ENCODE data around the gene ZFP3. TPM values are rescaled to one million over a fixed set of nuclear protein-coding genes. Genes with fewer than 3 reads are reported as not detected.
"Not testable (repeated sequence)": the region's sequence is repeated elsewhere in the genome, so short reads cannot be mapped to it uniquely, and the experiment has no call there.

ZFP3 gene
- total and polyA plus RNA-seq, 2 donors (not counting 3 experiments of a cell fraction or from before 2014, with no cell fraction given), result 1.7 TPM

DNA sequence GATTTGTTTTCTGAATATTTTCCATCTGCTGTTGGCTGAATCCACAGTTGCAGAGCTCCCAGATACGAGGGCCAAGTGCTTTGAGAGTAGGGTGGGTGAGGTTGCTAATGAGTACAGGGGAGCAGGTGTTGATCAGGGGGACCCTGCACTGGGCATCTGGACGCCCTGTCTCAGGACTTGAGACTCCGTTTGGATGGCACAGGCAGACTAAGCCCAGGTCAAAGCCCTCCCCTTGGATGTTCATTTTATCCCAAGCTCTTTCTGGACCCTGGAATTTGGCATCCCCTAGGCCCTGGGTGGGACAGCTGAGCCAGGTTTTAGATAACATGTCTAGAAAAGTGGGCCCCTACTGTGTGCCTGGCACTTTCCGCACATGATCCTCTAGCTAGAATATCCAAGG, 49.6 kb downstream of the ZFP3 start:
- no peak overlapping the region for H3K4me3 ChIP-seq (replicated peaks in 1 of 3; ENCODE audit: insufficient read depth in 1 of 3, low read depth in 1 of 3, low read length in 3 of 3)

DNA sequence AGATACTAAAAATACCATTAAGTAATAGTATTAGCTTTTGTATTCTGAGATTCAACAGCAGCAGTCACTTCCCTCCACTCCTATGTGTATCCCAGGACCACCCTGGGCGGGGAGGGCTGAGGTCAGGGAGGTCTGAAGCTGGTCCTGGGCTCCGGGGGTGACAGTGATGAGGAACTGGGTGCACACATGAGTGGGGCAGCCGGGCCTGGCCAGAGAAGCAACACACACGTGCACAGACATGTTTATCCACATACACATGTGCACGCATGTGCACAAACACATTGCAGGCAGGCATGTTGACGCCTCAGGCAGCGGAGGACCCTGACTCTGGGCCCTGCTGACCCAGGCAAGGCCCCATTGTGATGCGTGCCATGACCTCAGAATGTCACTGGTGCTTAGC, 50.1 kb downstream of the ZFP3 start:
- H3K36me3 ChIP-seq (ENCODE audit: control insufficient read depth in 2 of 2, extremely low read depth in 1 of 2, insufficient read depth in 2 of 2, low read length in 2 of 2); H3K79me2 ChIP-seq (ENCODE audit: control insufficient read depth, insufficient read depth, low read length); H2AFZ ChIP-seq (ENCODE audit: low read depth, low read length); H3K9ac ChIP-seq (replicated peaks; ENCODE audit: extremely low read depth, insufficient read depth, low read length); H4K20me1 ChIP-seq (replicated peaks; ENCODE audit: control insufficient read depth, extremely low read depth, insufficient read depth, low read length); H3K4me3 ChIP-seq (replicated peaks in 1 of 3; ENCODE audit: insufficient read depth in 1 of 3, low read depth in 1 of 3, low read length in 3 of 3); DNase-seq (ENCODE audit: low read depth, low spot score); BruUV-seq (replicated peaks); H3K27me3 ChIP-seq (ENCODE audit: control insufficient read depth in 2 of 2, insufficient read depth in 2 of 2, low read length in 2 of 2); H3K27ac ChIP-seq (ENCODE audit: insufficient read depth, low read depth, low read length); H3K4me1 ChIP-seq (ENCODE audit: control insufficient read depth, extremely low read depth, insufficient read depth, low read length); FAIRE-seq; intact Hi-C loops (cut with micrococcal nuclease); H3K4me2 ChIP-seq (ENCODE audit: insufficient read depth, low read length); H3K9me1 ChIP-seq (replicated peaks; ENCODE audit: control insufficient read depth, extremely low read depth, insufficient read depth, low read length); POLR2A ChIA-PET; H3K9me3 ChIP-seq (replicated peaks; ENCODE audit: control insufficient read depth, insufficient read depth, low read length); dilution Hi-C loops (cut with MboI; ENCODE audit: extremely low pct_ligation_motif_present, low sequenced_read_pairs): not testable (repeated sequence)
- CTCF ChIA-PET, result interaction anchor here (0.8 kb wide), 1 partner anchor 78 kb away, joined by 3 read pairs; no protein-coding TSS in a partner anchor

More for the DNA sequence above, 49.6 kb downstream of the ZFP3 start:
- dilution Hi-C loops (cut with MboI; ENCODE audit: extremely low pct_ligation_motif_present, low sequenced_read_pairs) (no loop called here), intact Hi-C loops (cut with micrococcal nuclease) (no loop called here)
- FAIRE-seq, result no peak
- no peaks in the 10 kb centered on the region for H3K79me2 ChIP-seq (ENCODE audit: control insufficient read depth, insufficient read depth, low read length)
- no peaks in the 10 kb centered on the region for H3K36me3 ChIP-seq (ENCODE audit: control insufficient read depth in 2 of 2, extremely low read depth in 1 of 2, insufficient read depth in 2 of 2, low read length in 2 of 2)
- no peaks in the 10 kb centered on the region for H3K9me3 ChIP-seq (replicated peaks; ENCODE audit: control insufficient read depth, insufficient read depth, low read length)
- no peaks in the 10 kb centered on the region for H3K9me1 ChIP-seq (replicated peaks; ENCODE audit: control insufficient read depth, extremely low read depth, insufficient read depth, low read length)
- H4K20me1 ChIP-seq (replicated peaks; ENCODE audit: control insufficient read depth, extremely low read depth, insufficient read depth, low read length), result no peaks in the 10 kb centered on the region
- TF ChIP-seq MYC (IDR thresholded peaks at IDR 0.05; ENCODE audit: low read depth, low read length) (no peak), GATA2 (IDR thresholded peaks at IDR 0.05; ENCODE audit: insufficient read depth, insufficient read length, low read depth, low read length) (no peak), JUN (IDR thresholded peaks at IDR 0.05; ENCODE audit: borderline replicate concordance, insufficient read depth, insufficient read length, low read depth) (no peak), POLR2AphosphoS5 (IDR thresholded peaks at IDR 0.05; ENCODE audit: insufficient read depth, low read depth, low read length) (no peak), FOS (IDR thresholded peaks at IDR 0.05; ENCODE audit: borderline replicate concordance, insufficient read depth, low read length) (no peak), POLR2A (IDR thresholded peaks at IDR 0.05; ENCODE audit: low read depth, low read length) (no peak), EZH2 (IDR thresholded peaks at IDR 0.05; ENCODE audit: borderline replicate concordance, low read depth, low read length, severe bottlenecking) (no peak)
- TF ChIP-seq, protein P1, sequence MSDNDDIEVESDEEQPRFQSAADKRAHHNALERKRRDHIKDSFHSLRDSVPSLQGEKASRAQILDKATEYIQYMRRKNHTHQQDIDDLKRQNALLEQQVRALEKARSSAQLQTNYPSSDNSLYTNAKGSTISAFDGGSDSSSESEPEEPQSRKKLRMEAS (IDR thresholded peaks at IDR 0.05; ENCODE audit: insufficient read depth, insufficient read length), result no peak
- TF ChIP-seq, protein P2, sequence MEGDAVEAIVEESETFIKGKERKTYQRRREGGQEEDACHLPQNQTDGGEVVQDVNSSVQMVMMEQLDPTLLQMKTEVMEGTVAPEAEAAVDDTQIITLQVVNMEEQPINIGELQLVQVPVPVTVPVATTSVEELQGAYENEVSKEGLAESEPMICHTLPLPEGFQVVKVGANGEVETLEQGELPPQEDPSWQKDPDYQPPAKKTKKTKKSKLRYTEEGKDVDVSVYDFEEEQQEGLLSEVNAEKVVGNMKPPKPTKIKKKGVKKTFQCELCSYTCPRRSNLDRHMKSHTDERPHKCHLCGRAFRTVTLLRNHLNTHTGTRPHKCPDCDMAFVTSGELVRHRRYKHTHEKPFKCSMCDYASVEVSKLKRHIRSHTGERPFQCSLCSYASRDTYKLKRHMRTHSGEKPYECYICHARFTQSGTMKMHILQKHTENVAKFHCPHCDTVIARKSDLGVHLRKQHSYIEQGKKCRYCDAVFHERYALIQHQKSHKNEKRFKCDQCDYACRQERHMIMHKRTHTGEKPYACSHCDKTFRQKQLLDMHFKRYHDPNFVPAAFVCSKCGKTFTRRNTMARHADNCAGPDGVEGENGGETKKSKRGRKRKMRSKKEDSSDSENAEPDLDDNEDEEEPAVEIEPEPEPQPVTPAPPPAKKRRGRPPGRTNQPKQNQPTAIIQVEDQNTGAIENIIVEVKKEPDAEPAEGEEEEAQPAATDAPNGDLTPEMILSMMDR (IDR thresholded peaks at IDR 0.05; ENCODE audit: extremely low read depth in 1 of 2, insufficient read depth in 1 of 2, low read depth in 1 of 2, low read length in 2 of 2), result no peak
- H2AFZ ChIP-seq (ENCODE audit: low read depth, low read length), result no peak overlapping the region
- H3K4me1 ChIP-seq (ENCODE audit: control insufficient read depth, extremely low read depth, insufficient read depth, low read length), result no peaks in the 10 kb centered on the region
- no peak overlapping the region for H3K9ac ChIP-seq (replicated peaks; ENCODE audit: extremely low read depth, insufficient read depth, low read length)
- ChIA-PET POLR2A (no interaction called here), CTCF (interaction anchor here (0.8 kb wide), 1 partner anchor 77 kb away, joined by 3 read pairs; no protein-coding TSS in a partner anchor)
- H3K4me2 ChIP-seq (ENCODE audit: insufficient read depth, low read length), result no peak overlapping the region
- DNase-seq (ENCODE audit: low read depth, low spot score), result no peak
- H3K27me3 ChIP-seq (ENCODE audit: control insufficient read depth in 2 of 2, insufficient read depth in 2 of 2, low read length in 2 of 2), result peaks cover 7% of the 10 kb centered on the region in 2 experiments
- no TSS peak for BruUV-seq (replicated peaks)
- H3K27ac ChIP-seq (ENCODE audit: insufficient read depth, low read depth, low read length), result no peak overlapping the region
